A549 (cell line): ENCODE measurements around the gene IGHMBP2. TPM values are rescaled to one million over a fixed set of nuclear protein-coding genes. Genes with fewer than 3 reads are reported as not detected.
A peak's percentile ranks its signal among the peaks of the same experiment; 100 is the strongest.

Source experiments
- ATAC-seq, 2 experiments: fragments of 200-7000 bp in 1 of 2; fragments of >200 bp in 1 of 2; cut with Nextera tagmentation in 1 of 2; cut with Tn5 transposase in 1 of 2; 3 replicates each; pipeline versions ENCODE4 v1.8.0 to v1.9.1; 2018 to 2020; ENCODE audit warnings: mild to moderate bottlenecking in 1 of 2, moderate library complexity in 1 of 2
- CTCF ChIA-PET: fragments of 300-600 bp; sonication (Branson Sonifier 250); formaldehyde crosslinking; extraction: SDS; loops from one replicate; lab custom pipeline; 2021; ENCODE audit warnings: antibody characterized with exemption, inconsistent platforms; lab: Yijun Ruan, JAX
- POLR2A ChIA-PET: fragments of 350-600 bp; formaldehyde crosslinking; extraction: SDS; loops from one replicate; lab custom pipeline; 2021; ENCODE audit warnings: antibody characterized with exemption, inconsistent platforms; lab: Yijun Ruan, JAX
- DNase-seq, 2 experiments: peaks; one replicate each; pipeline versions ENCODE4 v3.0.0 to v3.0.0-alpha.2; 2011 to 2016; ENCODE audit warnings: low read depth in 1 of 2, low spot score in 1 of 2
- FAIRE-seq: peaks from 2 replicates; lab custom pipeline; 2011; peaks lifted over from hg19 to GRCh38; lab: Jason Lieb, UNC
- H3K27ac ChIP-seq, 2 experiments: fragments of >200 bp; sonication (Bioruptor Twin); formaldehyde crosslinking; 3 replicates each; pipeline ENCODE4 v1.5.1; 2016 to 2017
- H3K4me1 ChIP-seq: fragments of >200 bp; sonication (Bioruptor Twin); formaldehyde crosslinking; 3 replicates; pipeline ENCODE4 v1.6.1; 2016
- H3K4me2 ChIP-seq: fragments of >200 bp; sonication (Bioruptor Twin); formaldehyde crosslinking; 3 replicates; pipeline ENCODE4 v1.6.1; 2016
- H3K4me3 ChIP-seq: fragments of >200 bp; sonication (Bioruptor Twin); formaldehyde crosslinking; 3 replicates; pipeline ENCODE4 v1.5.1; 2016
- H3K9me3 ChIP-seq: fragments of >200 bp; sonication (Bioruptor Twin); formaldehyde crosslinking; 3 replicates; pipeline ENCODE4 v1.6.1; 2016
- BCL3 ChIP-seq: fragments of >200 bp; sonication (Bioruptor Twin); formaldehyde crosslinking; IDR thresholded peaks from 3 replicates; pipeline ENCODE4 v1.6.1; 2016
- CBX8 ChIP-seq: fragments of 200-600 bp; sonication (generic); IDR thresholded peaks from 2 replicates; pipeline ENCODE4 v1.6.1; 2016
- CHD4 ChIP-seq: fragments of 200-600 bp; sonication (generic); IDR thresholded peaks from 2 replicates; pipeline ENCODE4 v1.6.1; 2016; ENCODE audit warnings: antibody characterized with exemption, mild to moderate bottlenecking, borderline replicate concordance
- EHMT2 ChIP-seq: fragments of 200-600 bp; sonication (generic); IDR thresholded peaks from 2 replicates; pipeline ENCODE4 v1.6.1; 2016; ENCODE audit warnings: antibody characterized with exemption, low read depth, mild to moderate bottlenecking, moderate library complexity
- GATA3 ChIP-seq: IDR thresholded peaks from 2 replicates; pipeline ENCODE4 v1.6.1; 2012; ENCODE audit warnings: borderline replicate concordance
- HDAC2 ChIP-seq: fragments of 200-600 bp; sonication (generic); IDR thresholded peaks from 2 replicates; pipeline ENCODE4 v1.6.1; 2016
- HES2 ChIP-seq: fragments of >200 bp; sonication (Bioruptor Twin); formaldehyde crosslinking; IDR thresholded peaks from 2 replicates; pipeline ENCODE4 v1.6.1; 2016
- HMGXB4 ChIP-seq: fragments of 250-450 bp; sonication (Bioruptor Pico); IDR thresholded peaks from 2 replicates; pipeline ENCODE4 v1.5.0; 2021; ENCODE audit warnings: mild to moderate bottlenecking, moderate library complexity, borderline replicate concordance
- HOXA7 ChIP-seq: fragments of 250-450 bp; sonication (Bioruptor Pico); IDR thresholded peaks from 2 replicates; pipeline ENCODE4 v1.5.0; 2020; ENCODE audit warnings: mild to moderate bottlenecking, moderate library complexity
- HOXB13 ChIP-seq: fragments of 250-450 bp; sonication (Bioruptor Pico); IDR thresholded peaks from 2 replicates; pipeline ENCODE4 v1.5.0; 2020; ENCODE audit warnings: low read depth, mild to moderate bottlenecking, moderate library complexity
- KDM1A ChIP-seq: fragments of 200-600 bp; sonication (generic); IDR thresholded peaks from 2 replicates; pipeline ENCODE4 v1.6.1; 2016; ENCODE audit warnings: low read depth, mild to moderate bottlenecking
- KDM5A ChIP-seq: fragments of 200-600 bp; sonication (generic); IDR thresholded peaks from 2 replicates; pipeline ENCODE4 v1.6.1; 2016; ENCODE audit warnings: antibody characterized with exemption, mild to moderate bottlenecking
- MAFK ChIP-seq: fragments of 450-650 bp; IDR thresholded peaks from 2 replicates; pipeline ENCODE4 v1.6.1; 2014; ENCODE audit not compliant: partially characterized antibody
- MAX ChIP-seq: IDR thresholded peaks from 2 replicates; pipeline ENCODE4 v1.6.1; 2012
- MYC ChIP-seq: IDR thresholded peaks from 2 replicates; pipeline ENCODE4 v1.6.1; 2012; ENCODE audit warnings: mild to moderate bottlenecking, inconsistent platforms, low read length, improper control_type of control experiment, borderline replicate concordance
- NPAS2 ChIP-seq: fragments of 250-450 bp; sonication (Bioruptor Pico); IDR thresholded peaks from 2 replicates; pipeline ENCODE4 v1.8.0; 2022; ENCODE audit warnings: mild to moderate bottlenecking, moderate library complexity, borderline replicate concordance
- NR3C1 ChIP-seq: fragments of >200 bp; sonication (Bioruptor Twin); formaldehyde crosslinking; IDR thresholded peaks from 3 replicates; pipeline ENCODE4 v1.6.1; 2017
- PBX3 ChIP-seq: IDR thresholded peaks from 2 replicates; pipeline ENCODE4 v1.6.1; 2012
- PHF8 ChIP-seq: fragments of 200-600 bp; sonication (generic); IDR thresholded peaks from 2 replicates; pipeline ENCODE4 v1.6.1; 2016; ENCODE audit warnings: low read depth, mild to moderate bottlenecking, antibody characterized with exemption, moderate library complexity, borderline replicate concordance
- POLR2AphosphoS2 ChIP-seq: conservative IDR thresholded peaks from 2 replicates; pipeline ENCODE4 v1.6.1; 2012; ENCODE audit warnings: low read length, improper control_type of control experiment, inconsistent platforms
- RCOR1 ChIP-seq: fragments of 150-350 bp; IDR thresholded peaks from 2 replicates; pipeline ENCODE4 v1.6.1; 2014; ENCODE audit warnings: antibody characterized with exemption, low read length, low read depth
- REST ChIP-seq: fragments of 200-600 bp; sonication (generic); IDR thresholded peaks from 2 replicates; pipeline ENCODE4 v1.6.1; 2016; ENCODE audit warnings: antibody characterized with exemption, mild to moderate bottlenecking, moderate library complexity
- RNF2 ChIP-seq: fragments of 200-600 bp; sonication (generic); IDR thresholded peaks from 2 replicates; pipeline ENCODE4 v1.6.1; 2016; ENCODE audit warnings: low read depth, mild to moderate bottlenecking, antibody characterized with exemption, moderate library complexity, borderline replicate concordance
- SMC3 ChIP-seq: fragments of >200 bp; sonication (Bioruptor Twin); formaldehyde crosslinking; IDR thresholded peaks from 3 replicates; pipeline ENCODE4 v1.6.1; 2018; ENCODE audit warnings: inconsistent platforms
- TFCP2L1 ChIP-seq: fragments of 250-450 bp; sonication (Bioruptor Pico); IDR thresholded peaks from 2 replicates; pipeline ENCODE4 v1.5.0; 2021; ENCODE audit warnings: mild to moderate bottlenecking
- TP53 ChIP-seq: fragments of 250-450 bp; sonication (Bioruptor Pico); IDR thresholded peaks from 2 replicates; pipeline ENCODE4 v1.5.0; 2021; ENCODE audit warnings: mild to moderate bottlenecking, moderate library complexity
- ZFP36 ChIP-seq: fragments of 450-650 bp; IDR thresholded peaks from 2 replicates; pipeline ENCODE4 v1.6.1; 2014; ENCODE audit warnings: borderline replicate concordance; ENCODE audit not compliant: partially characterized antibody
- ZNF302 ChIP-seq: fragments of 250-450 bp; sonication (Bioruptor Pico); IDR thresholded peaks from 2 replicates; pipeline ENCODE4 v1.9.0; 2021; ENCODE audit warnings: inconsistent platforms, mild to moderate bottlenecking, moderate library complexity
- ZSCAN20 ChIP-seq: fragments of 250-450 bp; sonication (Bioruptor Pico); IDR thresholded peaks from 2 replicates; pipeline ENCODE4 v1.8.0; 2022; ENCODE audit warnings: mild to moderate bottlenecking, moderate library complexity
- WGBS: methylation state at CpG from one replicate; pipeline ENCODE4 v1.1.6; 2017; ENCODE audit errors: missing lambda C conversion rate; 5-methylcytosine and 5-hydroxymethylcytosine counted together
- polyA minus RNA-seq: library from RNA; depleted of rRNA, polyadenylated mRNA; stranded (reverse); fragments of >200 nt; gene quantifications from 2 replicates; pipeline ENCODE4 v1.2.3, GENCODE V29; 2011; rRNA and poly(A)+ RNA removed
- polyA plus RNA-seq, 4 experiments: library from polyadenylated mRNA; depleted of rRNA in 3 of 4; stranded (reverse); fragments of >200 nt; fragmentation: RNase III in 1 of 4; extraction: RNeasy Plus Mini Kit Qiagen cat#74134 plus additional on column Dnase treatment in 1 of 4; gene quantifications; 2 replicates in 3 of 4; 3 replicates in 1 of 4; pipeline ENCODE4 v1.2.3, GENCODE V29; 2011 to 2017

Gene IGHMBP2
- polyA plus RNA-seq (2011; rRNA removed) (11.9 and 15.7 TPM in 2 replicates), polyA plus RNA-seq (2017; fragmentation: RNase III; extraction: RNeasy Plus Mini Kit Qiagen cat#74134 plus additional on column Dnase treatment) (12.4 to 12.8 TPM (median 12.8 TPM) in 3 replicates), polyA minus RNA-seq (19.8 and 25.4 TPM in 2 replicates)
- polyA plus RNA-seq (2012; cell fraction: cytosol; rRNA removed): 10.6 and 12.3 TPM in 2 replicates
- 35.2 and 42.9 TPM in 2 replicates for polyA plus RNA-seq (2012; cell fraction: nucleus; rRNA removed)

GRCh38 chr11:68903288-68904247 lies at the start of gene IGHMBP2, which contains the start of gene MRPL21:
TSS of gene IGHMBP2 (plus strand) at chr11:68903891. CDS start at chr11:68903953, 62 bp downstream.
TSS of gene MRPL21 (minus strand) at chr11:68903832. CDS start at chr11:68903810, 22 bp downstream.
- DNase-seq (peak; percentile 84 to 90), ATAC-seq (peak; percentile 98), FAIRE-seq (no peak)
- CTCF ChIA-PET: interaction anchor here (1.1 kb wide), 1 partner anchor 15 kb away, joined by 3 read pairs; no protein-coding TSS in a partner anchor
- POLR2A ChIA-PET: interaction anchor here (0.5 to 2.1 kb wide), 7 partner anchors 9 to 444 kb away, joined by 3 to 5 read pairs (median 4); partner anchors contain the start of genes PPP6R3 and TPCN2
- Histone ChIP-seq H3K4me1 (peaks cover 18% of the 10 kb centered on the region), H3K4me2 (peak within 1 kb of the TSS; percentile 93), H3K9me3 (no peaks in the 10 kb centered on the region), H3K4me3 (peak within 1 kb of the TSS; percentile 96), H3K27ac (peak within 1 kb of the TSS; percentile 92 to 94)
- WGBS: 2% methylated on average over 54 of the region's 78 CpGs
- no peak for TF ChIP-seq TFCP2L1 (CRISPR knock-in tag)
- no peak for TF ChIP-seq HES2
- TF ChIP-seq KDM1A: no peak
- TF ChIP-seq PHF8: peak; percentile 82; the same call in 1 of the 2 replicates
- peak; percentile 50 for TF ChIP-seq SMC3
- TF ChIP-seq EHMT2: no peak
- TF ChIP-seq HMGXB4: peak; percentile 91
- no peak for TF ChIP-seq RCOR1
- TF ChIP-seq MYC: peak; percentile 95
- no peak for TF ChIP-seq ZSCAN20 (CRISPR knock-in tag)
- peak; percentile 95 for TF ChIP-seq MAX
- TF ChIP-seq ZFP36: peak; percentile 62
- TF ChIP-seq HOXA7 (CRISPR knock-in tag): no peak
- TF ChIP-seq POLR2AphosphoS2: no peak
- no peak for TF ChIP-seq HDAC2
- no peak for TF ChIP-seq NR3C1
- TF ChIP-seq GATA3: peak; percentile 38; the same call in 1 of the 2 replicates
- TF ChIP-seq HOXB13: no peak
- peak; percentile 83 for TF ChIP-seq TP53 (CRISPR knock-in tag)
- TF ChIP-seq CBX8: no peak
- no peak for TF ChIP-seq RNF2
- peak; percentile 68; the same call in 1 of the 3 replicates for TF ChIP-seq BCL3
- no peak; the same call in 1 of the 2 replicates for TF ChIP-seq PBX3
- 0 out of 2 replicates have a peak, but pooled peaks have one; percentile 35 for TF ChIP-seq REST
- no peak for TF ChIP-seq MAFK
- TF ChIP-seq KDM5A: peak; percentile 97
- no peak for TF ChIP-seq CHD4
- no peak for TF ChIP-seq ZNF302 (CRISPR knock-in tag)
- TF ChIP-seq NPAS2: no peak
